Hepatocyte (in vitro differentiated cells): Measurements from ENCODE around the gene DTNBP1. TPM values are rescaled to one million over a fixed set of nuclear protein-coding genes. Genes with fewer than 3 reads are reported as not detected.

Source experiments
- DNase-seq: peaks from one replicate; pipeline ENCODE4 v3.0.0-alpha.2; 2016; ENCODE audit warnings: low spot score
- H2AFZ ChIP-seq: fragments of 200-600 bp; sonication (generic); 2 replicates; pipeline ENCODE4 v1.6.0; 2016; ENCODE audit warnings: antibody characterized with exemption, mild to moderate bottlenecking
- H3K27ac ChIP-seq: fragments of 200-600 bp; sonication (generic); 2 replicates; pipeline ENCODE4 v1.5.1; 2016; ENCODE audit warnings: mild to moderate bottlenecking
- H3K27me3 ChIP-seq: fragments of 200-600 bp; sonication (generic); 2 replicates; pipeline ENCODE4 v1.6.1; 2016
- H3K36me3 ChIP-seq: fragments of 200-600 bp; sonication (generic); replicated peaks from 2 replicates; pipeline ENCODE4 v1.5.1; 2016; ENCODE audit warnings: low read depth; ENCODE audit not compliant: insufficient read depth
- H3K4me1 ChIP-seq: fragments of 200-600 bp; sonication (generic); 2 replicates; pipeline ENCODE4 v1.5.1; 2016; ENCODE audit warnings: mild to moderate bottlenecking, moderate library complexity; ENCODE audit not compliant: insufficient read depth
- H3K4me2 ChIP-seq: fragments of 200-600 bp; sonication (generic); 2 replicates; pipeline ENCODE4 v1.6.0; 2016
- H3K4me3 ChIP-seq: fragments of 200-600 bp; sonication (generic); 2 replicates; pipeline ENCODE4 v1.5.1; 2016; ENCODE audit warnings: mild to moderate bottlenecking
- H3K79me2 ChIP-seq: fragments of 200-600 bp; sonication (generic); 2 replicates; pipeline ENCODE4 v1.6.0; 2017; ENCODE audit warnings: mild to moderate bottlenecking
- H3K9me2 ChIP-seq: fragments of 200-600 bp; sonication (generic); replicated peaks from 2 replicates; pipeline ENCODE4 v1.6.0; 2017; ENCODE audit warnings: mild to moderate bottlenecking; ENCODE audit not compliant: insufficient read depth
- H3K9me3 ChIP-seq: fragments of 200-600 bp; sonication (generic); 2 replicates; pipeline ENCODE4 v1.5.1; 2016; ENCODE audit warnings: low read depth, mild to moderate bottlenecking
- H4K20me1 ChIP-seq: fragments of 200-600 bp; sonication (generic); 2 replicates; pipeline ENCODE4 v1.6.0; 2016; ENCODE audit warnings: mild to moderate bottlenecking; ENCODE audit not compliant: insufficient read depth, poor library complexity, severe bottlenecking
- CTCF ChIP-seq: fragments of 200-600 bp; sonication (generic); IDR thresholded peaks from 2 replicates; pipeline ENCODE4 v1.5.1; 2016; ENCODE audit warnings: antibody characterized with exemption, mild to moderate bottlenecking; ENCODE audit not compliant: poor library complexity
- EZH2 ChIP-seq: fragments of 200-600 bp; sonication (generic); IDR thresholded peaks from 2 replicates; pipeline ENCODE4 v1.6.1; 2016; ENCODE audit warnings: antibody characterized with exemption, mild to moderate bottlenecking, borderline replicate concordance
- EZH2phosphoT487 ChIP-seq: fragments of 200-600 bp; sonication (generic); IDR thresholded peaks from one replicate; pipeline ENCODE4 v1.6.1; 2018; ENCODE audit warnings: antibody characterized with exemption, mild to moderate bottlenecking, low read depth, moderate library complexity; ENCODE audit not compliant: unreplicated experiment, severe bottlenecking
- WGBS: methylation state at CpG from one replicate; pipeline ENCODE4 v1.1.6; 2016; ENCODE audit warnings: low lambda C conversion rate; ENCODE audit errors: missing lambda C conversion rate; 5-methylcytosine and 5-hydroxymethylcytosine counted together
- polyA plus RNA-seq: library from polyadenylated mRNA; unstranded; fragments of >200 nt; fragmentation: Nextera tagmentation; extraction: Ambion mirVana; gene quantifications from 2 replicates; pipeline ENCODE4 v1.2.1, GENCODE V29; 2016
- total RNA-seq: library from RNA; depleted of rRNA; stranded (reverse); fragments of >200 nt; gene quantifications from 2 replicates; pipeline ENCODE4 v1.2.3, GENCODE V29; 2014

The DTNBP1 gene
- total and polyA plus RNA-seq, 2 experiments from 2014 or later, result 3.4 to 25.6 TPM

- Histone ChIP-seq H3K9me3 (no peaks in the 10 kb centered on the region), H2AFZ (no peak overlapping the region), H3K4me1 (no peaks in the 10 kb centered on the region), H3K9me2 (no peaks in the 10 kb centered on the region), H3K79me2 (no peaks in the 10 kb centered on the region), H3K36me3 (no peaks in the 10 kb centered on the region), H3K27ac (no peak overlapping the region), H3K4me2 (no peak overlapping the region), H3K27me3 (no peaks in the 10 kb centered on the region), H4K20me1 (no peaks in the 10 kb centered on the region), H3K4me3 (no peak overlapping the region)
- DNase-seq, result no peak
- 82% methylated on average over 1 of the region's 1 CpG for WGBS
- no peak for TF ChIP-seq EZH2phosphoT487
- TF ChIP-seq EZH2, result no peak
- TF ChIP-seq CTCF, result no peak
Measured at GRCh38 chr6:15562977-15563376, 99.9 kb downstream of the DTNBP1 start.

GRCh38 chr6:15561447-15562199 is 101.2 kb downstream of the DTNBP1 start:
- no peak for DNase-seq
- 86% methylated on average over 3 of the region's 3 CpGs for WGBS
- H3K27ac ChIP-seq, result no peak overlapping the region

GRCh38 chr6:15560713-15561112 is 102.1 kb downstream of the DTNBP1 start:
- no peaks in the 10 kb centered on the region for H3K27me3 ChIP-seq
- no peaks in the 10 kb centered on the region for H3K4me1 ChIP-seq
- no peak overlapping the region for H3K4me2 ChIP-seq
- peaks cover 5% of the 10 kb centered on the region for H3K79me2 ChIP-seq
- no peaks in the 10 kb centered on the region for H3K36me3 ChIP-seq
- WGBS, result 79% methylated on average over 1 of the region's 1 CpG
- no peaks in the 10 kb centered on the region for H3K9me3 ChIP-seq
- no peaks in the 10 kb centered on the region for H3K9me2 ChIP-seq
- H2AFZ ChIP-seq, result no peak overlapping the region
- no peak overlapping the region for H3K27ac ChIP-seq
- DNase-seq, result no peak
- no peak overlapping the region for H3K4me3 ChIP-seq
- TF ChIP-seq EZH2phosphoT487 (no peak), EZH2 (no peak), CTCF (no peak)
- no peaks in the 10 kb centered on the region for H4K20me1 ChIP-seq

More at GRCh38 chr6:15561447-15562199, 101.2 kb downstream of the DTNBP1 start:
- Histone ChIP-seq H2AFZ (no peak overlapping the region), H3K9me3 (no peaks in the 10 kb centered on the region), H3K79me2 (peaks cover 5% of the 10 kb centered on the region), H3K27me3 (no peaks in the 10 kb centered on the region), H3K4me3 (no peak overlapping the region), H3K9me2 (no peaks in the 10 kb centered on the region), H3K4me2 (no peak overlapping the region), H4K20me1 (no peaks in the 10 kb centered on the region), H3K36me3 (no peaks in the 10 kb centered on the region), H3K4me1 (no peaks in the 10 kb centered on the region)
- no peak for TF ChIP-seq EZH2phosphoT487
- no peak for TF ChIP-seq EZH2
- TF ChIP-seq CTCF, result no peak
